Endothelial cell of umbilical vein (primary cell): ENCODE data around the gene DCC. TPM values are rescaled to one million over a fixed set of nuclear protein-coding genes. Genes with fewer than 3 reads are reported as not detected.

Experiments
- BruUV-seq: library from RNA; stranded (reverse); fragments of 400-500 nt; replicated peaks from 2 replicates; lab custom pipeline; 2021; lab: Mats Ljungman, UMichigan
- CTCF ChIA-PET: fragments of 300-600, 350-600 bp; sonication (Branson Sonifier 250); formaldehyde crosslinking; loops from one replicate; lab custom pipeline; 2021; ENCODE audit warnings: antibody characterized with exemption, inconsistent platforms; lab: Charles Lee
- POLR2A ChIA-PET: fragments of 300-600, 350-600 bp; sonication (Branson Sonifier 250); formaldehyde crosslinking; loops from one replicate; lab custom pipeline; 2021; ENCODE audit warnings: antibody characterized with exemption, inconsistent platforms; lab: Charles Lee
- DNase-seq: peaks from one replicate; pipeline ENCODE4 v3.0.0-alpha.2; 2011; ENCODE audit warnings: low read depth, low spot score
- FAIRE-seq: peaks from 2 replicates; lab custom pipeline; 2011; peaks lifted over from hg19 to GRCh38; lab: Jason Lieb, UNC
- H2AFZ ChIP-seq: 2 replicates; pipeline ENCODE4 v1.6.0; 2012; ENCODE audit warnings: low read depth, low read length, control low read depth, inconsistent platforms
- H3K27ac ChIP-seq: 2 replicates; pipeline ENCODE4 v1.5.1; 2011; ENCODE audit warnings: low read depth, mild to moderate bottlenecking, control low read depth, low read length, moderate library complexity; ENCODE audit not compliant: insufficient read depth
- H3K27me3 ChIP-seq, 2 experiments: 2 replicates each; pipeline versions ENCODE4 v1.6.0 to v1.6.1; 2011; ENCODE audit warnings: low read length in 2 of 2, mixed read lengths in 1 of 2; ENCODE audit not compliant: control insufficient read depth in 2 of 2, insufficient read depth in 2 of 2
- H3K36me3 ChIP-seq, 2 experiments: 2 replicates in 1 of 2; 3 replicates in 1 of 2; pipeline ENCODE4 v1.5.1; 2011; ENCODE audit warnings: low read length in 2 of 2, mild to moderate bottlenecking in 1 of 2, moderate library complexity in 1 of 2; ENCODE audit not compliant: control insufficient read depth in 2 of 2, insufficient read depth in 2 of 2; ENCODE audit errors: extremely low read depth in 1 of 2
- H3K4me1 ChIP-seq: 3 replicates; pipeline ENCODE4 v1.5.1; 2011; ENCODE audit warnings: mild to moderate bottlenecking, low read length; ENCODE audit not compliant: control insufficient read depth, insufficient read depth; ENCODE audit errors: extremely low read depth
- H3K4me2 ChIP-seq: 2 replicates; pipeline ENCODE4 v1.6.1; 2011; ENCODE audit warnings: low read length, control low read depth, mixed read lengths; ENCODE audit not compliant: insufficient read depth
- H3K4me3 ChIP-seq, 3 experiments: fragments of 200-600 bp in 1 of 3; sonication (generic), shearing (Covaris generic) in 1 of 3; replicated peaks in 1 of 3; 2 replicates each; pipeline ENCODE4 v1.5.1; 2011 to 2016; ENCODE audit warnings: control low read depth in 3 of 3, low read length in 3 of 3, mild to moderate bottlenecking in 2 of 3, inconsistent platforms in 1 of 3, low read depth in 1 of 3, moderate library complexity in 1 of 3; ENCODE audit not compliant: insufficient read depth in 1 of 3
- H3K79me2 ChIP-seq: 2 replicates; pipeline ENCODE4 v1.6.0; 2012; ENCODE audit warnings: low read length, inconsistent platforms; ENCODE audit not compliant: control insufficient read depth, insufficient read depth
- H3K9ac ChIP-seq: replicated peaks from 2 replicates; pipeline ENCODE3; 2011; ENCODE audit warnings: low read length, control low read depth; ENCODE audit not compliant: insufficient read depth; ENCODE audit errors: extremely low read depth
- H3K9me1 ChIP-seq: replicated peaks from 3 replicates; pipeline ENCODE4 v1.6.0; 2011; ENCODE audit warnings: mild to moderate bottlenecking, low read length; ENCODE audit not compliant: control insufficient read depth, insufficient read depth; ENCODE audit errors: extremely low read depth
- H3K9me3 ChIP-seq: replicated peaks from 2 replicates; pipeline ENCODE4 v1.5.1; 2012; ENCODE audit warnings: low read length, inconsistent platforms; ENCODE audit not compliant: control insufficient read depth, insufficient read depth
- H4K20me1 ChIP-seq: replicated peaks from 2 replicates; pipeline ENCODE3; 2011; ENCODE audit warnings: mild to moderate bottlenecking, low read length; ENCODE audit not compliant: control insufficient read depth, insufficient read depth; ENCODE audit errors: extremely low read depth
- CTCF ChIP-seq, 2 donors: IDR thresholded peaks; 1 replicate in 1 of 2; 2 replicates in 1 of 2; pipeline ENCODE4 v1.5.1; 2011; ENCODE audit warnings: low read length in 2 of 2, mild to moderate bottlenecking in 2 of 2, moderate library complexity in 2 of 2, control low read depth in 1 of 2, inconsistent platforms in 1 of 2, low read depth in 1 of 2; ENCODE audit not compliant: insufficient read depth in 1 of 2; ENCODE audit errors: extremely low read depth in 1 of 2
- EZH2 ChIP-seq: IDR thresholded peaks from 2 replicates; pipeline ENCODE4 v1.6.1; 2012; ENCODE audit warnings: borderline replicate concordance, low read depth, mild to moderate bottlenecking, moderate library complexity, low read length, inconsistent platforms; ENCODE audit not compliant: severe bottlenecking
- FOS ChIP-seq: IDR thresholded peaks from 2 replicates; pipeline ENCODE4 v1.6.1; 2011; ENCODE audit warnings: mild to moderate bottlenecking, low read length, moderate library complexity, borderline replicate concordance; ENCODE audit not compliant: insufficient read depth
- GATA2 ChIP-seq: IDR thresholded peaks from 2 replicates; pipeline ENCODE4 v1.7.0; 2011; ENCODE audit warnings: low read depth, mild to moderate bottlenecking, moderate library complexity, mixed read lengths, low read length; ENCODE audit not compliant: insufficient read length, insufficient read depth
- JUN ChIP-seq: IDR thresholded peaks from 2 replicates; pipeline ENCODE4 v1.6.1; 2011; ENCODE audit warnings: borderline replicate concordance, low read depth; ENCODE audit not compliant: insufficient read length, insufficient read depth
- MAX ChIP-seq: IDR thresholded peaks from 2 replicates; pipeline ENCODE4 v1.6.1; 2011; ENCODE audit not compliant: insufficient read depth, insufficient read length
- MYC ChIP-seq: IDR thresholded peaks from one replicate; pipeline ENCODE4 v1.6.1; 2011; ENCODE audit warnings: mild to moderate bottlenecking, low read depth, low read length
- POLR2A ChIP-seq: IDR thresholded peaks from 2 replicates; pipeline ENCODE4 v1.6.1; 2012; ENCODE audit warnings: low read depth, mild to moderate bottlenecking, control low read depth, low read length
- POLR2AphosphoS5 ChIP-seq: IDR thresholded peaks from 2 replicates; pipeline ENCODE4 v1.6.1; 2012; ENCODE audit warnings: low read depth, mild to moderate bottlenecking, control low read depth, low read length, moderate library complexity; ENCODE audit not compliant: insufficient read depth
- dilution Hi-C: fragments of 300-500 bp; cut with MboI; formaldehyde crosslinking; loops from one replicate; pipeline ENCODE4 v1.15.0; 2019; ENCODE audit warnings: low sequenced_read_pairs; ENCODE audit not compliant: extremely low pct_ligation_motif_present
- intact Hi-C: fragments of 100-400 bp; cut with micrococcal nuclease; formaldehyde crosslinking; loops from one replicate; pipeline ENCODE4 v1.10.0; 2022
- polyA plus RNA-seq, 4 experiments: library from polyadenylated mRNA; depleted of rRNA in 3 of 4; stranded (reverse) in 3 of 4; unstranded in 1 of 4; fragments of >200 nt; gene quantifications; 2 replicates each; pipeline versions ENCODE4 v1.2.1 to v1.2.3, GENCODE V29; 2011 to 2012; ENCODE audit warnings: missing spikeins in 1 of 4
- total RNA-seq: library from RNA; stranded (reverse); gene quantifications from 2 replicates; pipeline ENCODE4 v1.2.3, GENCODE V29; 2021

The DCC gene
- total and polyA plus RNA-seq, 2 donors (not counting 3 experiments of a cell fraction or from before 2014, with no cell fraction given), result not detected

GRCh38 chr18:52342456-52342855 lies 2.5 kb downstream of the DCC start:
- no peak overlapping the region for H3K27ac ChIP-seq
- peaks cover 0 to 3% of the 10 kb centered on the region in 2 experiments for H3K27me3 ChIP-seq
- ChIA-PET POLR2A (no interaction called here), CTCF (no interaction called here)
- no peak overlapping the region for H2AFZ ChIP-seq
- H3K9me1 ChIP-seq, result no peaks in the 10 kb centered on the region
- intact Hi-C loops, result no loop called here
- H3K4me3 ChIP-seq, result no peak overlapping the region
- DNase-seq, result no peak
- H3K4me2 ChIP-seq, result no peak overlapping the region
- TF ChIP-seq CTCF (IDR thresholded peaks at IDR 0.05; ENCODE audit: extremely low read depth in 1 of 2, insufficient read depth in 1 of 2, low read depth in 1 of 2, low read length in 2 of 2) (no peak), POLR2A (no peak), JUN (no peak), MYC (no peak), GATA2 (no peak), POLR2AphosphoS5 (no peak), EZH2 (no peak), MAX (no peak), FOS (no peak)
- H4K20me1 ChIP-seq, result no peaks in the 10 kb centered on the region
- H3K36me3 ChIP-seq, result no peaks in the 10 kb centered on the region
- BruUV-seq, result no TSS peak
- no peak overlapping the region for H3K9ac ChIP-seq
- H3K4me1 ChIP-seq, result no peaks in the 10 kb centered on the region
- dilution Hi-C loops, result no loop called here
- no peaks in the 10 kb centered on the region for H3K9me3 ChIP-seq
- no peaks in the 10 kb centered on the region for H3K79me2 ChIP-seq
- FAIRE-seq, result no peak
